ENCODE measurements around the gene CHST1.

Gene CHST1

GRCh38 chr11:45654231-45655011 is 11.0 kb downstream of the CHST1 start:
- no peak for TF ChIP-seq TCF4 (CRISPR knock-in tag; IDR thresholded peaks at IDR 0.05; ENCODE audit: borderline replicate concordance)
- no peak for TF ChIP-seq BACH2 (CRISPR knock-in tag; IDR thresholded peaks at IDR 0.05; ENCODE audit: borderline replicate concordance)
- TF ChIP-seq TOX (CRISPR knock-in tag; IDR thresholded peaks at IDR 0.05; ENCODE audit: borderline replicate concordance) = no peak
- no peak for TF ChIP-seq CSDC2 (CRISPR knock-in tag; IDR thresholded peaks at IDR 0.05)
- no peak for TF ChIP-seq OSR1 (CRISPR knock-in tag; IDR thresholded peaks at IDR 0.05)
- TF ChIP-seq ARNTL (CRISPR knock-in tag; IDR thresholded peaks at IDR 0.05; ENCODE audit: borderline replicate concordance, low read depth) = no peak
- TF ChIP-seq GLIS3 (CRISPR knock-in tag; IDR thresholded peaks at IDR 0.05) = no peak
- TF ChIP-seq, protein P1, sequence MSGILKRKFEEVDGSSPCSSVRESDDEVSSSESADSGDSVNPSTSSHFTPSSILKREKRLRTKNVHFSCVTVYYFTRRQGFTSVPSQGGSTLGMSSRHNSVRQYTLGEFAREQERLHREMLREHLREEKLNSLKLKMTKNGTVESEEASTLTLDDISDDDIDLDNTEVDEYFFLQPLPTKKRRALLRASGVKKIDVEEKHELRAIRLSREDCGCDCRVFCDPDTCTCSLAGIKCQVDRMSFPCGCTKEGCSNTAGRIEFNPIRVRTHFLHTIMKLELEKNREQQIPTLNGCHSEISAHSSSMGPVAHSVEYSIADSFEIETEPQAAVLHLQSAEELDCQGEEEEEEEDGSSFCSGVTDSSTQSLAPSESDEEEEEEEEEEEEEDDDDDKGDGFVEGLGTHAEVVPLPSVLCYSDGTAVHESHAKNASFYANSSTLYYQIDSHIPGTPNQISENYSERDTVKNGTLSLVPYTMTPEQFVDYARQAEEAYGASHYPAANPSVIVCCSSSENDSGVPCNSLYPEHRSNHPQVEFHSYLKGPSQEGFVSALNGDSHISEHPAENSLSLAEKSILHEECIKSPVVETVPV (CRISPR knock-in tag; IDR thresholded peaks at IDR 0.05) = no peak
- no peak for TF ChIP-seq ZNF8 (CRISPR knock-in tag; IDR thresholded peaks at IDR 0.05)
- TF ChIP-seq ZNF70 (CRISPR knock-in tag; IDR thresholded peaks at IDR 0.05) = no peak
- TF ChIP-seq, protein P2, sequence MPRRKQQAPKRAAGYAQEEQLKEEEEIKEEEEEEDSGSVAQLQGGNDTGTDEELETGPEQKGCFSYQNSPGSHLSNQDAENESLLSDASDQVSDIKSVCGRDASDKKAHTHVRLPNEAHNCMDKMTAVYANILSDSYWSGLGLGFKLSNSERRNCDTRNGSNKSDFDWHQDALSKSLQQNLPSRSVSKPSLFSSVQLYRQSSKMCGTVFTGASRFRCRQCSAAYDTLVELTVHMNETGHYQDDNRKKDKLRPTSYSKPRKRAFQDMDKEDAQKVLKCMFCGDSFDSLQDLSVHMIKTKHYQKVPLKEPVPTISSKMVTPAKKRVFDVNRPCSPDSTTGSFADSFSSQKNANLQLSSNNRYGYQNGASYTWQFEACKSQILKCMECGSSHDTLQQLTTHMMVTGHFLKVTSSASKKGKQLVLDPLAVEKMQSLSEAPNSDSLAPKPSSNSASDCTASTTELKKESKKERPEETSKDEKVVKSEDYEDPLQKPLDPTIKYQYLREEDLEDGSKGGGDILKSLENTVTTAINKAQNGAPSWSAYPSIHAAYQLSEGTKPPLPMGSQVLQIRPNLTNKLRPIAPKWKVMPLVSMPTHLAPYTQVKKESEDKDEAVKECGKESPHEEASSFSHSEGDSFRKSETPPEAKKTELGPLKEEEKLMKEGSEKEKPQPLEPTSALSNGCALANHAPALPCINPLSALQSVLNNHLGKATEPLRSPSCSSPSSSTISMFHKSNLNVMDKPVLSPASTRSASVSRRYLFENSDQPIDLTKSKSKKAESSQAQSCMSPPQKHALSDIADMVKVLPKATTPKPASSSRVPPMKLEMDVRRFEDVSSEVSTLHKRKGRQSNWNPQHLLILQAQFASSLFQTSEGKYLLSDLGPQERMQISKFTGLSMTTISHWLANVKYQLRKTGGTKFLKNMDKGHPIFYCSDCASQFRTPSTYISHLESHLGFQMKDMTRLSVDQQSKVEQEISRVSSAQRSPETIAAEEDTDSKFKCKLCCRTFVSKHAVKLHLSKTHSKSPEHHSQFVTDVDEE (CRISPR knock-in tag; IDR thresholded peaks at IDR 0.05) = no peak
- no peak for TF ChIP-seq PPARA (CRISPR knock-in tag; IDR thresholded peaks at IDR 0.05; ENCODE audit: borderline replicate concordance)
- TF ChIP-seq ZFP30 (CRISPR knock-in tag; IDR thresholded peaks at IDR 0.05) = no peak
- TF ChIP-seq RARB (CRISPR knock-in tag; IDR thresholded peaks at IDR 0.05) = no peak
- TF ChIP-seq ESRRG (CRISPR knock-in tag; IDR thresholded peaks at IDR 0.05) = no peak
- no peak for TF ChIP-seq ZC3H10 (CRISPR knock-in tag; IDR thresholded peaks at IDR 0.05)
- no peak for ATAC-seq

DNA sequence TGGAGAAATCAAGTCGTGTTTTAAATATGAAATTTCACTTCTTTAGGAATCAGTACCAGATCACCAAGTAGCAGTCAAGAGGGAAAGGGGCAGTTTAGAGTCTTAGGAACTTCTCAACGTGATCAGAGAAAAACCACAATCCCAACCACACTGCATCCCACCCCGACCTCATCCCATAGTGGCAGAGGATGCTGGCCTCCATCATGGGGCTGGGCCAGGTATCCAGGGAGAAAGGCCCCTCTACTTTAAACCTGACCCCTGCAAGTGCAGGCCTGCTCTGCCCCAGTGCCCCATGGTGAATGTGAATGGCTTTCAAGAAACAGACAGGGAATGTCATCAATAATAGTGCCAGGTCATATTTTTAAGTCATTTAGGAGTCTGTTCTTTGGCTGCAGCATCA is 12.1 kb downstream of the CHST1 start:
- no peak for ATAC-seq
- no peak for TF ChIP-seq ZNF8 (CRISPR knock-in tag; IDR thresholded peaks at IDR 0.05)
- no peak for TF ChIP-seq POU6F1 (CRISPR knock-in tag; IDR thresholded peaks at IDR 0.05; ENCODE audit: borderline replicate concordance, low read depth)
- TF ChIP-seq GLIS3 (CRISPR knock-in tag; IDR thresholded peaks at IDR 0.05) = no peak
- TF ChIP-seq, protein P2 (CRISPR knock-in tag; IDR thresholded peaks at IDR 0.05) = no peak

DNA sequence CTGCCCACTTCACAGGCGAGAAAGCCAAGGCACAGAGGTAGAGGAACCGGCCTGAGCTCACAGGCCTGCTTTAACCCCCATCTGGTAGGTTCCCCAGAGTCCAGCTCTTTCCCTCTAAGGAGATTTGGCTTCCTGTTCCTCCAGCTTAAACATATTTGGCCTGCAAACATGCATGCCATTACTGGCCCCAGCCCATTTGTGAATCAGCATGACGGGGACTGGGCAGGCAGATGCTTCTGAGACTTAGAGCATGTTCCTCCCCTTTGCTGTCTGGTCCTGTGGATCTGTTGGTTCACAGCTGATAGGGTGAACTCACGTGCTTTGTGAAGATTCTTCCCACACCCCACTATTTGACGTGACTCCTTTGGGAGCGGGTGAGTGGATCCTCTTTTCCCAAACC is 12.6 kb downstream of the CHST1 start:
- ATAC-seq = no peak
- TF ChIP-seq CREB5 (CRISPR knock-in tag; IDR thresholded peaks at IDR 0.05; ENCODE audit: low read depth) (no peak), ARNTL (CRISPR knock-in tag; IDR thresholded peaks at IDR 0.05; ENCODE audit: borderline replicate concordance, low read depth) (no peak), GLIS3 (CRISPR knock-in tag; IDR thresholded peaks at IDR 0.05) (no peak), TCF4 (CRISPR knock-in tag; IDR thresholded peaks at IDR 0.05; ENCODE audit: borderline replicate concordance) (no peak), BACH2 (CRISPR knock-in tag; IDR thresholded peaks at IDR 0.05; ENCODE audit: borderline replicate concordance) (no peak), TOX (CRISPR knock-in tag; IDR thresholded peaks at IDR 0.05; ENCODE audit: borderline replicate concordance) (no peak), ISL1 (CRISPR knock-in tag; IDR thresholded peaks at IDR 0.05) (no peak), ESRRG (CRISPR knock-in tag; IDR thresholded peaks at IDR 0.05) (no peak)
- TF ChIP-seq, protein P1 (CRISPR knock-in tag; IDR thresholded peaks at IDR 0.05) = no peak
